Neural crest cell (in vitro differentiated cells): ENCODE measurements around the gene PPP6R1. TPM values are rescaled to one million over a fixed set of nuclear protein-coding genes. Genes with fewer than 3 reads are reported as not detected.

ENCODE experiments used
- DNase-seq: peaks from one replicate; pipeline ENCODE4 v3.0.0; 2021; ENCODE audit warnings: low read depth, mixed read lengths, low spot score
- H3K27ac Mint-ChIP-seq: one replicate; pipeline ENCODE4 v1.8.0; 2021; ENCODE audit warnings: mild to moderate bottlenecking, mixed read lengths; ENCODE audit not compliant: unreplicated experiment
- H3K27me3 Mint-ChIP-seq: 2 replicates; pipeline ENCODE4 v1.8.0; 2021; ENCODE audit warnings: low read depth, mild to moderate bottlenecking, mixed read lengths
- H3K36me3 Mint-ChIP-seq: 2 replicates; pipeline ENCODE4 v1.8.0; 2021; ENCODE audit warnings: low read depth, mild to moderate bottlenecking, mixed read lengths
- H3K4me1 Mint-ChIP-seq: 2 replicates; pipeline ENCODE4 v1.8.0; 2021; ENCODE audit warnings: mixed read lengths
- H3K4me3 Mint-ChIP-seq: one replicate; pipeline ENCODE4 v1.8.0; 2021; ENCODE audit warnings: mild to moderate bottlenecking, mixed read lengths
- H3K9me3 Mint-ChIP-seq: 2 replicates; pipeline ENCODE4 v1.8.0; 2021; ENCODE audit warnings: mixed read lengths
- CTCF ChIP-seq: fragments of 200-600 bp; sonication (generic); conservative IDR thresholded peaks from 2 replicates; pipeline ENCODE4 v1.5.0; 2021; ENCODE audit warnings: antibody characterized with exemption, mild to moderate bottlenecking
- total RNA-seq: library from RNA; stranded (reverse); gene quantifications from 2 replicates; pipeline ENCODE4 v1.2.1, GENCODE V29; 2021

Gene PPP6R1
- total RNA-seq, 1 donor from 2014 or later = 73.1 TPM

- no peak for TF ChIP-seq CTCF
- DNase-seq = no peak
- H3K27ac Mint-ChIP-seq = no peak overlapping the region
- H3K36me3 Mint-ChIP-seq = peaks cover 6% of the 10 kb centered on the region
- no peaks in the 10 kb centered on the region for H3K27me3 Mint-ChIP-seq
- peak overlapping the region; percentile 34 for H3K4me3 Mint-ChIP-seq
- peaks cover 6% of the 10 kb centered on the region for H3K9me3 Mint-ChIP-seq
- H3K4me1 Mint-ChIP-seq = no peaks in the 10 kb centered on the region
Measured at GRCh38 chr19:55223291-55224037, 35.4 kb downstream of the PPP6R1 start.

DNA sequence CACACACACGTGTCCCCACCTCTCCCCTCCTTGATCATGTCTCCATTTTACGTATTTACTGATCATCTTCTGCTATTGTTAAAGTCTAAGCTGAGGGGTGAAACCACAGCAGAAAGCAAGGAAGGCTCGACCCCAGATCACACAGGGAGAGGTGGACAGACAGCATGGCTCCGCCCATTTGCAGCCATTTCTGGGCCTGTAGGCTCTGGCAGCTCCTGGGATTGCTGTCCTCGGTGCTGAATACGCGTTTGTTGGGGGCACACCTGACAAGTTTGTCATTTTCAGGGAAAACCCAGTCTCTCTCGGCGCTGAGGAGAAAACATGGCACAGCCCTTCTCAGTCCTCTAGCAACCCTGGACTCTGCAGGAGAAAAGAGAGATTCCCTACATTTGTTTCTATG is 38.3 kb downstream of the PPP6R1 start:
- Mint-ChIP-seq H3K27me3 (peaks cover 7% of the 10 kb centered on the region), H3K9me3 (peaks cover 11% of the 10 kb centered on the region), H3K4me3 (peak overlapping the region; percentile 31), H3K4me1 (peaks cover 16% of the 10 kb centered on the region), H3K27ac (no peak overlapping the region), H3K36me3 (peaks cover 6% of the 10 kb centered on the region)
- no peak for TF ChIP-seq CTCF
- no peak for DNase-seq

GRCh38 chr19:55216461-55217198 is 42.2 kb downstream of the PPP6R1 start:
- Mint-ChIP-seq H3K4me3 (peak overlapping the region; percentile 86), H3K4me1 (peaks cover 20% of the 10 kb centered on the region), H3K27me3 (peaks cover 9% of the 10 kb centered on the region), H3K9me3 (peaks cover 17% of the 10 kb centered on the region), H3K36me3 (peaks cover 6% of the 10 kb centered on the region), H3K27ac (peak overlapping the region; percentile 78)
- TF ChIP-seq CTCF = no peak
- peak; percentile 86 for DNase-seq

GRCh38 chr19:55213547-55213946 is 45.3 kb downstream of the PPP6R1 start:
- Mint-ChIP-seq H3K9me3 (peaks cover 11% of the 10 kb centered on the region), H3K27me3 (peaks cover 13% of the 10 kb centered on the region), H3K4me1 (peaks cover 25% of the 10 kb centered on the region), H3K4me3 (no peak overlapping the region), H3K27ac (no peak overlapping the region), H3K36me3 (no peaks in the 10 kb centered on the region)
- DNase-seq = no peak
- no peak for TF ChIP-seq CTCF

GRCh38 chr19:55212447-55212846 is 46.4 kb downstream of the PPP6R1 start:
- peak; percentile 40 for DNase-seq
- TF ChIP-seq CTCF = peak; percentile 57
- Mint-ChIP-seq H3K27ac (no peak overlapping the region), H3K9me3 (peaks cover 11% of the 10 kb centered on the region), H3K4me1 (peaks cover 22% of the 10 kb centered on the region), H3K27me3 (peaks cover 13% of the 10 kb centered on the region), H3K4me3 (peak overlapping the region; percentile 24), H3K36me3 (no peaks in the 10 kb centered on the region)
